ENCODE results near the gene CBLN4. TPM values are rescaled to one million over a fixed set of nuclear protein-coding genes. Genes with fewer than 3 reads are reported as not detected.
A peak's percentile ranks its signal among the peaks of the same experiment; 100 is the strongest.

CBLN4 gene
- total RNA-seq (2022) (not detected in 2 replicates), Bru-seq, nascent RNA (percentile 9 among the genes with signal in this experiment), BruChase-seq, experiment 1, labeled RNA remaining after a 2-hour chase (percentile 16 among the genes with signal in this experiment), BruChase-seq, experiment 2, labeled RNA remaining after a 6-hour chase (percentile 16 among the genes with signal in this experiment)
- long read RNA-seq, result 0 reads

- H3K27me3 Mint-ChIP-seq (ENCODE audit: insufficient read depth, unreplicated experiment), result peaks cover 2% of the 10 kb centered on the region
- H3K4me3 Mint-ChIP-seq (ENCODE audit: unreplicated experiment), result no peak within 1 kb of the TSS
- CTCF ChIA-PET, result no interaction called here
- H3K9me3 ChIP-seq, result peaks cover 24% of the 10 kb centered on the region; the same call in 1 of the 2 replicates
- intact Hi-C loops (cut with micrococcal nuclease; ENCODE audit: unreplicated experiment), result no loop called here
- H3K27ac Mint-ChIP-seq (ENCODE audit: unreplicated experiment), result no peak within 1 kb of the TSS
- DNase-seq, result no peak
- no TSS peak for BruUV-seq (replicated peaks)
- H3K36me3 Mint-ChIP-seq (ENCODE audit: insufficient read depth, unreplicated experiment), result no peaks in the 10 kb centered on the region
- H3K4me3 ChIP-seq (ENCODE audit: low read depth, low read length), result no peak within 1 kb of the TSS
- POLR2A ChIA-PET, result no interaction called here
- TF ChIP-seq, protein P1, sequence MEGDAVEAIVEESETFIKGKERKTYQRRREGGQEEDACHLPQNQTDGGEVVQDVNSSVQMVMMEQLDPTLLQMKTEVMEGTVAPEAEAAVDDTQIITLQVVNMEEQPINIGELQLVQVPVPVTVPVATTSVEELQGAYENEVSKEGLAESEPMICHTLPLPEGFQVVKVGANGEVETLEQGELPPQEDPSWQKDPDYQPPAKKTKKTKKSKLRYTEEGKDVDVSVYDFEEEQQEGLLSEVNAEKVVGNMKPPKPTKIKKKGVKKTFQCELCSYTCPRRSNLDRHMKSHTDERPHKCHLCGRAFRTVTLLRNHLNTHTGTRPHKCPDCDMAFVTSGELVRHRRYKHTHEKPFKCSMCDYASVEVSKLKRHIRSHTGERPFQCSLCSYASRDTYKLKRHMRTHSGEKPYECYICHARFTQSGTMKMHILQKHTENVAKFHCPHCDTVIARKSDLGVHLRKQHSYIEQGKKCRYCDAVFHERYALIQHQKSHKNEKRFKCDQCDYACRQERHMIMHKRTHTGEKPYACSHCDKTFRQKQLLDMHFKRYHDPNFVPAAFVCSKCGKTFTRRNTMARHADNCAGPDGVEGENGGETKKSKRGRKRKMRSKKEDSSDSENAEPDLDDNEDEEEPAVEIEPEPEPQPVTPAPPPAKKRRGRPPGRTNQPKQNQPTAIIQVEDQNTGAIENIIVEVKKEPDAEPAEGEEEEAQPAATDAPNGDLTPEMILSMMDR (IDR thresholded peaks at IDR 0.05; ENCODE audit: insufficient read depth in 1 of 2, low read depth in 1 of 2, low read length in 1 of 2, severe bottlenecking in 1 of 2, unreplicated experiment in 1 of 2), result no peak
- no peaks in the 10 kb centered on the region for H3K27me3 ChIP-seq (replicated peaks; ENCODE audit: control insufficient read depth, insufficient read depth, low read length)
- H3K4me1 Mint-ChIP-seq (ENCODE audit: low read depth, unreplicated experiment), result no peaks in the 10 kb centered on the region
- peaks cover 36% of the 10 kb centered on the region for H3K9me3 Mint-ChIP-seq (ENCODE audit: unreplicated experiment)
- no peaks in the 10 kb centered on the region for H3K4me1 ChIP-seq
- no peaks in the 10 kb centered on the region for H3K36me3 ChIP-seq (ENCODE audit: control insufficient read depth, insufficient read depth, low read length)
These were observed at the start of gene CBLN4 for GRCh38 chr20:56005389-56005715. CBLN4 (minus strand) TSS chr20:56005519; CDS start chr20:56004171, 1,348 bp downstream.

DNA sequence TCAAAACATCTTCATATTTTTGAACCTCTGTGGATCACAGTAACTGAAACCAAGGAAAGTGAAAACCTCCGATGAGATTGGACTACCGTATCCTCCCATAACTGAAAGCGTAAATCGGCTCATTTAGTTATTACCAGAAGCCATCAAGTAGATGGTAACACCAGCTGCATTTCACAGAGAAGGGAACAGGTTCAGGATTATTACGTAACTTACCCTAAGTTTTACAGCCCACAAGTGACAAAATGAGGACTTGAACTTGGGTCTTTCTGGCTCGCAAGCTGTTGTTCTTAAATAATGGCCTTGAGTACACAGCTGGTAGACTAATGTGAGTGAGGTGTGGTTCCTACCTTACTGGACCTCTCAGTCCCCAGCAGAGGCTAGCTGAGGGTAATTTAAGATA, 37.9 kb upstream of the CBLN4 start:
- no peaks in the 10 kb centered on the region for H3K4me1 Mint-ChIP-seq (ENCODE audit: low read depth, unreplicated experiment)
- POLR2A ChIA-PET, result no interaction called here

GRCh38 chr20:56032251-56032650, 26.9 kb upstream of the CBLN4 start:
- no peak overlapping the region for H3K27ac Mint-ChIP-seq (ENCODE audit: unreplicated experiment)
- peak in 1 of 2 experiments; percentile 41 for DNase-seq
- peaks cover 49% of the 10 kb centered on the region for H3K9me3 ChIP-seq
- H3K4me3 Mint-ChIP-seq (ENCODE audit: unreplicated experiment), result no peak overlapping the region
- no peaks in the 10 kb centered on the region for H3K27me3 ChIP-seq (replicated peaks; ENCODE audit: control insufficient read depth, insufficient read depth, low read length)
- ChIA-PET POLR2A (no interaction called here), CTCF (no interaction called here)
- H3K36me3 ChIP-seq (ENCODE audit: control insufficient read depth, insufficient read depth, low read length), result no peaks in the 10 kb centered on the region
- TF ChIP-seq, protein P1 (IDR thresholded peaks at IDR 0.05; ENCODE audit: insufficient read depth in 1 of 2, low read depth in 1 of 2, low read length in 1 of 2, severe bottlenecking in 1 of 2, unreplicated experiment in 1 of 2), result no peak
- no peaks in the 10 kb centered on the region for H3K36me3 Mint-ChIP-seq (ENCODE audit: insufficient read depth, unreplicated experiment)
- no peak overlapping the region for H3K4me3 ChIP-seq (ENCODE audit: low read depth, low read length)
- H3K9me3 Mint-ChIP-seq (ENCODE audit: unreplicated experiment), result peaks cover 70% of the 10 kb centered on the region
- no peaks in the 10 kb centered on the region for H3K27me3 Mint-ChIP-seq (ENCODE audit: insufficient read depth, unreplicated experiment)
- BruUV-seq (replicated peaks), result no TSS peak
- no peaks in the 10 kb centered on the region for H3K4me1 Mint-ChIP-seq (ENCODE audit: low read depth, unreplicated experiment)
- no peaks in the 10 kb centered on the region for H3K4me1 ChIP-seq
- intact Hi-C loops (cut with micrococcal nuclease; ENCODE audit: unreplicated experiment), result no loop called here

More for the DNA sequence above, 37.9 kb upstream of the CBLN4 start:
- Mint-ChIP-seq H3K27me3 (ENCODE audit: insufficient read depth, unreplicated experiment) (no peaks in the 10 kb centered on the region), H3K4me3 (ENCODE audit: unreplicated experiment) (no peak overlapping the region), H3K36me3 (ENCODE audit: insufficient read depth, unreplicated experiment) (no peaks in the 10 kb centered on the region), H3K27ac (ENCODE audit: unreplicated experiment) (no peak overlapping the region), H3K9me3 (ENCODE audit: unreplicated experiment) (peaks cover 9% of the 10 kb centered on the region)
- DNase-seq, result no peak
- H3K9me3 ChIP-seq, result peaks cover 4% of the 10 kb centered on the region; the same call in 1 of the 2 replicates
- H3K4me1 ChIP-seq, result no peaks in the 10 kb centered on the region
- H3K4me3 ChIP-seq (ENCODE audit: low read depth, low read length), result no peak overlapping the region
- H3K36me3 ChIP-seq (ENCODE audit: control insufficient read depth, insufficient read depth, low read length), result no peaks in the 10 kb centered on the region
- CTCF ChIA-PET, result no interaction called here
- H3K27me3 ChIP-seq (replicated peaks; ENCODE audit: control insufficient read depth, insufficient read depth, low read length), result no peaks in the 10 kb centered on the region
- intact Hi-C loops (cut with micrococcal nuclease; ENCODE audit: unreplicated experiment), result no loop called here
- BruUV-seq (replicated peaks), result no TSS peak
- TF ChIP-seq, protein P1 (IDR thresholded peaks at IDR 0.05; ENCODE audit: insufficient read depth in 1 of 2, low read depth in 1 of 2, low read length in 1 of 2, severe bottlenecking in 1 of 2, unreplicated experiment in 1 of 2), result no peak

All from Caco-2 (cell line).